Endothelial cell of umbilical vein (primary cell): ENCODE measurements around the gene ABCC4.
"Not testable (repeated sequence)": the region's sequence is repeated elsewhere in the genome, so short reads cannot be mapped to it uniquely, and the experiment has no call there.

Experiments used
- CTCF ChIP-seq, 2 donors: IDR thresholded peaks; 1 replicate in 1 of 2; 2 replicates in 1 of 2; pipeline ENCODE4 v1.5.1; 2011; ENCODE audit warnings: low read length in 2 of 2, mild to moderate bottlenecking in 2 of 2, moderate library complexity in 2 of 2, control low read depth in 1 of 2, inconsistent platforms in 1 of 2, low read depth in 1 of 2; ENCODE audit not compliant: insufficient read depth in 1 of 2; ENCODE audit errors: extremely low read depth in 1 of 2
- GATA2 ChIP-seq: IDR thresholded peaks from 2 replicates; pipeline ENCODE4 v1.7.0; 2011; ENCODE audit warnings: low read depth, mild to moderate bottlenecking, moderate library complexity, mixed read lengths, low read length; ENCODE audit not compliant: insufficient read length, insufficient read depth
- POLR2A ChIP-seq: IDR thresholded peaks from 2 replicates; pipeline ENCODE4 v1.6.1; 2012; ENCODE audit warnings: low read depth, mild to moderate bottlenecking, control low read depth, low read length

DNA sequence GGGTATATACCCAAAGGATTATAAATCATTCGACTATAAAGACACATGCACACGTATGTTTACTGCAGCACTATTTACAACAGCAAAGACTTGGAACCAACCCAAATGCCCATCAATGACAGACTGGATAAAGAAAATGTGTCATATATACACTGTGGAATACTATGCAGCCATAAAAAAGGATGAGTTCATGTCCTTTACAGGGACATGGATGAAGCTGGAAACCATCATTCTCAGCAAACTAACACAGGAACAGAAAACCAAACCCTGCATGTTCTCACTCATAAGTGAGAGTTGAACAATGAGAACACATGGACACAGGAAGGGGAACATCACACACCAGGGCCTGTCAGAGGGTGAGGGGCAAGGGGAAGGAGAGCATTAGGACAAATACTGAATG lies 102.6 kb downstream of the ABCC4 start:
- not testable (repeated sequence) for TF ChIP-seq GATA2; CTCF (IDR thresholded peaks at IDR 0.05; ENCODE audit: extremely low read depth in 1 of 2, insufficient read depth in 1 of 2, low read depth in 1 of 2, low read length in 2 of 2); POLR2A
